ENCODE results near the gene GGT5. TPM values are rescaled to one million over a fixed set of nuclear protein-coding genes. Genes with fewer than 3 reads are reported as not detected.

Gene GGT5
- total and polyA plus RNA-seq, 2 of the 13 experiments (the other 11 are each of a cell fraction or from before 2014, with no cell fraction given): 0.69 to 3.1 TPM

DNA sequence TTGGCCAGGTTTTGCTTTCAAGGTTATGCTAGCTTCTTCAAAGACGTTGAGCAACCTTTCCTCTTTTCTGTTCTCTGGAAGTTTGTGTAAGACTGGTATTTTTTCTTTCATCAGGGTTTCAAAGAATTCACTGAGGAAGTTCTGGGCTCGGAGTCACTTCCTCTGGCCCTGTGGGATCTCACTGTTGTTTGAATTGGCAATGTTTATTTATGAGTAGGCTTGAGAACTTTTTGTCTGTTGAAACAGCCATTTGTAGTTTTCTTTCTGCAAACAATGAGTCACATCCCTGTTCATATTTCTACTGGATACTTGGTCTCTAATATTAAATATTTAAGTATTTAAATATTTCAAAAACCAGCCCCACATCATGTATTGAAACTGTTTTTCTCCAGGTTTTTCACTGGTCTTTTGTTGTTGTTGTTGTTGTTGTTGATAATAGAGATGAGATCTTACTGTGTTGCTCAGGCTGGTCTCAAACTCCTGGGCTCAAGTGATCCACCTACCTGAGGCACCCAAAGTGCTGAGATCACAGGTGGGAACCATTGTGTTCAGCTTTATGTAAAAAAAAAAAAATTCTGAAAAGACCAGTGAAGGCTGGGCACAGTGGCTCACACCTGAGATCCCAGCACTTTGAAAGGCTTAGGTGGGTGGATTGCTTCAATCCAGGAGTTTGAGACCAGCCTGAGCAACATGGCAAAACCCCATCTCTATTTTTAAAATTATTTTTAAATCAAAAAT lies 36.7 kb downstream of the GGT5 start (continued):
- TF ChIP-seq RBM39 (IDR thresholded peaks at IDR 0.05; ENCODE audit: low read depth, low read length, poor library complexity, severe bottlenecking) (no peak), ZNF891 (CRISPR knock-in tag; IDR thresholded peaks at IDR 0.05) (no peak), TBX2 (CRISPR knock-in tag; IDR thresholded peaks at IDR 0.05; ENCODE audit: borderline replicate concordance) (no peak), BCL3 (CRISPR knock-in tag; IDR thresholded peaks at IDR 0.05) (no peak), SALL2 (CRISPR knock-in tag; IDR thresholded peaks at IDR 0.05) (no peak), ZNF263 (CRISPR knock-in tag; IDR thresholded peaks at IDR 0.05) (no peak), PHF21A (CRISPR knock-in tag; IDR thresholded peaks at IDR 0.05) (peak; percentile 47; the same call in 1 of the 2 replicates), FOSL2 (CRISPR knock-in tag; IDR thresholded peaks at IDR 0.05) (peak; percentile 95), ZEB1 (IDR thresholded peaks at IDR 0.05; ENCODE audit: insufficient replicate concordance, low read depth) (peak; percentile 56), MYPOP (CRISPR knock-in tag; IDR thresholded peaks at IDR 0.05) (peak; percentile 27; the same call in 1 of the 2 replicates), SIX4 (CRISPR knock-in tag; IDR thresholded peaks at IDR 0.05) (peak; percentile 45; the same call in 1 of the 2 replicates), ZNF605 (CRISPR knock-in tag; IDR thresholded peaks at IDR 0.05) (0 out of 2 replicates have a peak, but pooled peaks have one; percentile 43), JUND (CRISPR knock-in tag; IDR thresholded peaks at IDR 0.05) (no peak), ZNF432 (CRISPR knock-in tag; IDR thresholded peaks at IDR 0.05; ENCODE audit: borderline replicate concordance) (no peak), ZBTB4 (CRISPR knock-in tag; IDR thresholded peaks at IDR 0.05; ENCODE audit: borderline replicate concordance) (no peak)
- TF ChIP-seq, protein P1, sequence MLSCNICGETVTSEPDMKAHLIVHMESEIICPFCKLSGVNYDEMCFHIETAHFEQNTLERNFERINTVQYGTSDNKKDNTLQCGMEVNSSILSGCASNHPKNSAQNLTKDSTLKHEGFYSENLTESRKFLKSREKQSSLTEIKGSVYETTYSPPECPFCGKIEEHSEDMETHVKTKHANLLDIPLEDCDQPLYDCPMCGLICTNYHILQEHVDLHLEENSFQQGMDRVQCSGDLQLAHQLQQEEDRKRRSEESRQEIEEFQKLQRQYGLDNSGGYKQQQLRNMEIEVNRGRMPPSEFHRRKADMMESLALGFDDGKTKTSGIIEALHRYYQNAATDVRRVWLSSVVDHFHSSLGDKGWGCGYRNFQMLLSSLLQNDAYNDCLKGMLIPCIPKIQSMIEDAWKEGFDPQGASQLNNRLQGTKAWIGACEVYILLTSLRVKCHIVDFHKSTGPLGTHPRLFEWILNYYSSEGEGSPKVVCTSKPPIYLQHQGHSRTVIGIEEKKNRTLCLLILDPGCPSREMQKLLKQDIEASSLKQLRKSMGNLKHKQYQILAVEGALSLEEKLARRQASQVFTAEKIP (CRISPR knock-in tag; IDR thresholded peaks at IDR 0.05; ENCODE audit: borderline replicate concordance): no peak

Measured in HepG2 (cell line).